ENCODE results near the gene SMPD3. TPM values are rescaled to one million over a fixed set of nuclear protein-coding genes. Genes with fewer than 3 reads are reported as not detected.

The SMPD3 gene
- total RNA-seq, 1 experiment from 2014 or later, result 0.89 TPM

DNA sequence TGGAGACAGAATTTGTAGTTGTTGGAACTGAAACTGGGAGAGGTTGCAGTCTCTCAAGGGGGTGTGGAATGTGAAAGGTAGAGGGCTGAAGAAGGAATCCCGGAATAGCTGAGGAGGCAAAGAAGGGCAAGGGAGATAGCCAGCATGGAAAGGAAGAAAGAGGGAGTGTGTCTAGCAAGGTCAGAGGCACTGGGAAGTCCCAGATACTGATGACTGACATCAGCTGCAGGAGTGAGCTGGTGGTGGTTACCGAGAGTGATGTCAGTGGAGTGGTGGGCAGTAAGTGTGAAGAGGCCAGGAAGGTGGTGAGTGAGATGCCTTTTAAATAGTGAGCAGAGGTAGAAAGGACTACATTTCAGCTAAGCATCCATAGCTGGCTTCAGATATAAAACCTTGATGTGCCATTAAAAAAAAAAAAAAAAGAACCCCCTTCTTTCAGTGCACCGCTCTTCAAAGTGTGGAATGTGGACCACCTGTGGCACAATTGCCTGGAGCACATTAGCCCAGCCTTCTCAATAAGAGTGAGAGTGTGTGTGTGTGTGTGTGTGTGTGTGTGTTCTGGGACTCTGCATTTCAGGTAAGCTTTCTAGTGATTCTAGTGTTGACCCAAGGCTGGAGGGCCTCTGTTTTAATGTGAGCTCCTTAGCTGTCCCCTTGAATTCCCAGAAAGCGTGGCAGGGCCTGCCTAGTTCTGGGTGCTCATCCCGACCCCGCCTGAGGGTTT is 129.0 kb downstream of the SMPD3 start:
- Histone ChIP-seq H3K27ac (ENCODE audit: low read depth, low read length) (no peak overlapping the region), H3K4me2 (ENCODE audit: low read length) (no peak overlapping the region), H3K9me2 (ENCODE audit: insufficient read depth) (no peaks in the 10 kb centered on the region), H3K4me1 (ENCODE audit: control insufficient read depth in 1 of 2, insufficient read depth in 2 of 2, low read length in 2 of 2) (no peaks in the 10 kb centered on the region), H3K9me3 (ENCODE audit: control insufficient read depth in 1 of 2, insufficient read depth in 1 of 2, low read depth in 1 of 2, low read length in 2 of 2) (no peaks in the 10 kb centered on the region), H3K36me3 (ENCODE audit: control insufficient read depth in 1 of 2, insufficient read depth in 2 of 2, low read length in 2 of 2) (peaks cover 16 to 19% of the 10 kb centered on the region in 2 experiments; a peak in 3 of 4 replicates), H3K79me2 (ENCODE audit: insufficient read depth, low read length) (peaks cover 19% of the 10 kb centered on the region), H2AFZ (ENCODE audit: low read depth, low read length, poor library complexity, severe bottlenecking) (no peak overlapping the region), H4K20me1 (ENCODE audit: insufficient read depth) (no peaks in the 10 kb centered on the region), H3K4me3 (replicated peaks in 1 of 2; ENCODE audit: low read depth in 1 of 2, low read length in 2 of 2) (no peak overlapping the region), H3K27me3 (ENCODE audit: insufficient read depth, low read length) (no peaks in the 10 kb centered on the region), H3K9ac (ENCODE audit: low read length) (no peak overlapping the region)
- RAD21 ChIA-PET (ENCODE audit: low non-redundant PET in 1 of 2, low total read pairs in 2 of 2, uncharacterized antibody in 2 of 2, unreplicated experiment in 2 of 2), result no interaction called here
- intact Hi-C loops (cut with micrococcal nuclease), result no loop called here
- POLR2A ChIA-PET, result interaction anchor here (0.8 kb wide), 1 partner anchor 9 kb away, joined by 4 read pairs; the partner anchor contains the start of genes PRMT7 and SLC7A6OS
- DNase-seq (ENCODE audit: low read depth, low spot score), result no peak
- BruUV-seq (replicated peaks), result no TSS peak
- CTCF ChIA-PET, result no interaction called here
- ATAC-seq, result no peak
- no peak for TF ChIP-seq EZH2 (IDR thresholded peaks at IDR 0.05)
- no peak for TF ChIP-seq SIN3A (IDR thresholded peaks at IDR 0.05; ENCODE audit: low read depth)
- no peak for TF ChIP-seq ELF1 (IDR thresholded peaks at IDR 0.05; ENCODE audit: borderline replicate concordance, low read depth)
- TF ChIP-seq ATF3 (IDR thresholded peaks at IDR 0.05), result no peak
- TF ChIP-seq EZH2phosphoT487 (IDR thresholded peaks at IDR 0.05; ENCODE audit: borderline replicate concordance), result no peak
- no peak for TF ChIP-seq ZFX (IDR thresholded peaks at IDR 0.05)
- TF ChIP-seq TCF7L2 (IDR thresholded peaks at IDR 0.05; ENCODE audit: borderline replicate concordance, extremely low read depth, insufficient read depth, insufficient read length), result no peak
- TF ChIP-seq, protein P1, sequence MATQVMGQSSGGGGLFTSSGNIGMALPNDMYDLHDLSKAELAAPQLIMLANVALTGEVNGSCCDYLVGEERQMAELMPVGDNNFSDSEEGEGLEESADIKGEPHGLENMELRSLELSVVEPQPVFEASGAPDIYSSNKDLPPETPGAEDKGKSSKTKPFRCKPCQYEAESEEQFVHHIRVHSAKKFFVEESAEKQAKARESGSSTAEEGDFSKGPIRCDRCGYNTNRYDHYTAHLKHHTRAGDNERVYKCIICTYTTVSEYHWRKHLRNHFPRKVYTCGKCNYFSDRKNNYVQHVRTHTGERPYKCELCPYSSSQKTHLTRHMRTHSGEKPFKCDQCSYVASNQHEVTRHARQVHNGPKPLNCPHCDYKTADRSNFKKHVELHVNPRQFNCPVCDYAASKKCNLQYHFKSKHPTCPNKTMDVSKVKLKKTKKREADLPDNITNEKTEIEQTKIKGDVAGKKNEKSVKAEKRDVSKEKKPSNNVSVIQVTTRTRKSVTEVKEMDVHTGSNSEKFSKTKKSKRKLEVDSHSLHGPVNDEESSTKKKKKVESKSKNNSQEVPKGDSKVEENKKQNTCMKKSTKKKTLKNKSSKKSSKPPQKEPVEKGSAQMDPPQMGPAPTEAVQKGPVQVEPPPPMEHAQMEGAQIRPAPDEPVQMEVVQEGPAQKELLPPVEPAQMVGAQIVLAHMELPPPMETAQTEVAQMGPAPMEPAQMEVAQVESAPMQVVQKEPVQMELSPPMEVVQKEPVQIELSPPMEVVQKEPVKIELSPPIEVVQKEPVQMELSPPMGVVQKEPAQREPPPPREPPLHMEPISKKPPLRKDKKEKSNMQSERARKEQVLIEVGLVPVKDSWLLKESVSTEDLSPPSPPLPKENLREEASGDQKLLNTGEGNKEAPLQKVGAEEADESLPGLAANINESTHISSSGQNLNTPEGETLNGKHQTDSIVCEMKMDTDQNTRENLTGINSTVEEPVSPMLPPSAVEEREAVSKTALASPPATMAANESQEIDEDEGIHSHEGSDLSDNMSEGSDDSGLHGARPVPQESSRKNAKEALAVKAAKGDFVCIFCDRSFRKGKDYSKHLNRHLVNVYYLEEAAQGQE (IDR thresholded peaks at IDR 0.05; ENCODE audit: low read depth), result no peak
- no peak for TF ChIP-seq CTCF (IDR thresholded peaks at IDR 0.05 in 2 of 3, conservative IDR thresholded peaks at IDR 0.05 in 1 of 3; ENCODE audit: borderline replicate concordance in 1 of 3, insufficient read depth in 1 of 3, low read depth in 2 of 3, low read length in 2 of 3)
- TF ChIP-seq ZNF274 (IDR thresholded peaks at IDR 0.05; ENCODE audit: low read depth, low read length), result no peak
- no peak for TF ChIP-seq ZBTB33 (IDR thresholded peaks at IDR 0.05; ENCODE audit: extremely low read depth, insufficient replicate concordance, low read length)
- no peak for TF ChIP-seq CBX3 (IDR thresholded peaks at IDR 0.05; ENCODE audit: low read depth)
- no peak for TF ChIP-seq YY1 (IDR thresholded peaks at IDR 0.05; ENCODE audit: extremely low read depth, insufficient replicate concordance, low read depth, low read length)

Data from HCT116 (cell line).